ENCODE results near the gene GRM2.

GRM2 gene

DNA sequence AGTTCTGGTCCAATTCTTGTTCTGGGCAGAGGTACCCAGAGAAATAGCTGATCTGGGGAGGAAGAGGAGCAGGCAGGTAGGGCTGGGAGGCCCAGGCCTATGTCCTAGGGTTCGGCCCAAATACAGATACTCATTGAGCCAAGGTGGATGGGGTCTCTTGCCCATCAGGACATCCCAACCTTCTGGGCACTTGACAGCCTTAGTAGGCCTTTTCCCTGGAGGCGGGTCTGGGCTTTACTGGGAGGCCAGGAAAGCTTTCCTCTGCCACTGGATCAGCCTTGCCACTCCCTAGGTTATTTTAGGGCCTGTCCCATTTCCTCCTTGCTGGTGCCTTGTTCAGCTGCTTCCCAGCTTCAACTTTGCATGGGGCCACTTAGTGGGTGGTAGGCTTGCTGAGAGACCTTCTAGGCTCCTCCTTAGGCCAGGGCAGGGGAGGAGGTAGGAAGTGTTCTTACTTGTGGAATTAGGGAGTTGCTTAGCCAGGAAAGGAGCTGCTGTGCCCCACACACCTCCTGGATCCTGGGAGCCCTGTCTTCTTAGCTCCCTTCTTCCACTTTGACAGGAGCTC is 26.1 kb upstream of the GRM2 start:
- DNase-seq: no peak

DNA sequence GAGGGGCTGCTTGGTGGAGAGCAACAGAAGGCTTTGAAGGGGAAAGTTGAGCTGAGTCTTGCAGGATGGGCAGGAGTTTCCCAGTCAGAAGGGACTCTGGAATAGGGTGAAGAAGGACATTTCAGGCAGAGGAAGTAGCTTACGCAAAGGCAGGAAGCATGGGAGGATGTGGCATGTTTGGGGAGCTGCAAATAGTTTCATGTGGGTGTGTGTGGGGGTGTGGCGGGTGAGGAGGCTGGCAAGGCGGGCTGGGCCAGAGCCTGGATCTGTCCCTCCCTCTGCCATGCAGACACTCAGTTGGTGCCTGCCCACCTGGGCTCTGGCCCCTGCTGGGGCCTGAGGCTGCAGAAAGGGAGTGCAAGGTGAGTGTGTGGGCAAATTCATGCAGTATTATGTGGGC is 25.4 kb upstream of the GRM2 start:
- no peak for DNase-seq

DNA sequence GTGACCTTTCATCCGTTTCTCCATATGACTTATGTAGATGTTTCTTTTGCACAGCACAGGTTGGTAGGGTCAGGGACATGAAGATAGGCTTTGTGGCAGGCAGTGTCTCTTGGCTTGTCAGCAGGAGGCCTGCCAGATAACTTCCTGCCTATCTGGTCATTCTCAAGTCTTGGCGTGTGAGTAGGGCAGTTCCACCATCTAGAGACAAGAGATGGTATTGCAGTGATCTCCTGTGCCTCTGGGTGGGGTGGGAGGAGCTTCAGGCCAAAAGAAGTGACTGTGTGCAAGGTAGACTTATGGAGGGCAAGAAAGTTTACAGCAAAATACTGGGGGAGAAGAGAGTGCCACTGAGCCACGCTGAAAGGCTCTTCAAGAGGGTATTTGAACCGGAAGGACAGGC is 24.8 kb upstream of the GRM2 start:
- DNase-seq: peak; percentile 60 to 72

- no peak for DNase-seq
Measured at GRCh38 chr3:51682526-51682925, 24.3 kb upstream of the GRM2 start.

DNA sequence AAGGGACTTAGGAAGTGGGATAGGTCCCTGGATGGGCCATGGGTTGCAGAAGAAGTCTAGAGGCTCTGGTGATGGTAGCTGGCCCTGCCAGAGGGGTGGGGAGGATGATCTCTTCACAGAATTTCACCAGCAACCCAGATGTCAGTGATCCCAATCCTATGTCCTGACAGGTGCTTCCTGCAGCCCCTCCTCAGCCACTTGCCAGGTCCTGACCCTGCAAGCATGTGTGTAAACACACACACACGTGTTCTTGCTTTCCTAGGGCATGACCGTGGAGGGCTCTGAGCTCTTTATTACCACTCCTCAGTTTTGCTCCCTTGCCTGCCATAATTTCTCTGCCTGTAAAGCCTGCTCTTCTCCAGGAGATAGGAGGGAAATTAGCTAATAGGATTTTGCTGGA is 23.3 kb upstream of the GRM2 start:
- no peak for DNase-seq

DNA sequence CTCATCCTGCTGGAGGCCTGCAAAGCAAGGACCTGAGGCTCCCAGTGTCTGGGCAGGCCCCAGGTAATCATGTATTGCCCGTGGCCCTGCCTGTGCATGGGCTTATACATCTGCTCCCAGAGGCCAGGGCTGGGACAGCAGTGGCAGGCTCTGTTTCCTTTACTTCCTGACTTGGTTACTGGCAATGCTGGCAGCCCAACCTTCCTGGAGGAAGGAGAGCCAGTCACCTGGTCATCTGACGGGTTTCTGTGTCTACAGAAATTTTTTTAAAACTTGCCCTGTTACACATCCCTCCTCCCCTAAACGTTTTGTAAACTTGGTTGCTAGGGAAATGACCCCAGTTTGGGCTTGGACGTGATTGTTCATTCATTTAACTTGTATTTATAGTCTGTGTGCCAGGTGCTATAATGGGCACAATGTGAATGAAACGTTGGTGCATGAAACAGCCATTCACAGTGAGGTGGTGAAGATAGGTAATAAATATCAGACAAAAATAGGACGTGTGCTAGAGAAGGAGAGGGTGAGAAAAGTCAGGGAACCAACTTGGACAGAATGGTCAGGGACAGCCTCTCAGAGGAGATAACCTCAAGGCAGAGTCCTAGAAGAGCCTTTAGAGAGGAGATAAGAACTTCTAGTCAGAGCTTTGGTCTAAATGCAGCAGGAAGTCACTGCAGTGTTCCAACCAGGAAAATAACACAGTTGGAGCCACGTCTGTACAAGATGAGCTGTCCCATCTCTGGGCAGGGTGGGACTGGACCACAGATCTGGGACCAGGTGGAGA is 21.7 kb upstream of the GRM2 start:
- no peak for DNase-seq

- DNase-seq: no peak
Measured at GRCh38 chr3:51686056-51686455, 20.8 kb upstream of the GRM2 start.

GRCh38 chr3:51686512-51687215 is 20.2 kb upstream of the GRM2 start:
- no peak for DNase-seq

DNA sequence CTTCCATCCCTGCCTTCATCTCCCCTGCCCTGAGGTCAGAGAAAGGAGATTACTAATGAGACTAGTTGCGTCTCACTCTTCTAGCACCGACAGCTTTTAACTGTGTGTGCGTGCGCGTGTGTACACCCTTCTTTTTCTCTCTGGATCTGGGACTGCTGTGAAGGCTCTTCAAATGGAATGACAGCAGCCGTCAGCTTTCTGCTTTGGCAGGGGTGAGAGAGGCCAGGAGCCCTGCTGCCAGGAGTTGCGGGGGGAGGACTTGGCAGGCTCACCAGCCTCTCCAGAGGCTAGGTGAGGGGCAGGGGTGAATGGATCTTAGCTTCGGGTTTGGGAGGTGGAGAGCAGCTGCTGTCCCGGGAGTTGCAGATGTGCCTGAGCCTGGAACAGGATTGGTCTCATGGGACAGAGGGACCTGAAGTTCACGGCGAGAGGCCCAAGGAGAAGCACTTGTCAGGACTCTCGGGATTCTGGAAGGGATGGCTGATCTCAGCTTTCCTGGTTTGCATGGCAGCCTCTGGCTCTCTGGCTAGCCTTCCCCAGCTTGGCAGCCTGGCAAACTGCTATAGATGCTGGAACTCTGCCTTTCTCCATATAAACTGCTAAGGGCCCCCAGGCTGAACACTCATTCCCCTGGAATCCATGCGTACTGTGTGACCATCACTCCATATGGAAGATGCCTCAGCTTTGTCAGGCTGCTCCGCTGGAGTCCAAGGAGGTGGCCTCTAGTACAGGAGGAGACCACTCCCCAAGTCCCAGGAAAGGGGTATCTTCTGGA is 19.2 kb upstream of the GRM2 start:
- no peak for DNase-seq

DNA sequence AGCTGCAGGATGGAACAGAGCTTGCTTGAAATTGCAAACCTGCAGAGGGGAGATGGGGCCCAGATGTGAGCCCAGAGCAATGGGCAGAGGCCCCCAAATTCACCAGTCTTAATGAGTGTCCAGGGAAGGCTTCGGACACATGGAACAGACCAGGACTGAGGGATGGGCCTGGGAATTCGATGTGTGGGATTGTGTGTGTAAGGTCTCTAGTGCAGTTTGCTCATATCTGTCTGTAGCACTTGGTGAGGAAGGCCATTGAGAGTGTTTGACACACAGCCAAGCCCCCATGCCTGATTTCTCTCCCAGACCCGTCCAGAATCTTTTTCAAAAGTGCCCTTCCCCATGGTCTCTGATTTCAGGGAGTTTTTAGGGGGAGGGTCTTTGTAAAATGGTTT is 18.7 kb upstream of the GRM2 start:
- DNase-seq: no peak

- DNase-seq: no peak
Measured at GRCh38 chr3:51691021-51691420, 15.8 kb upstream of the GRM2 start.

DNA sequence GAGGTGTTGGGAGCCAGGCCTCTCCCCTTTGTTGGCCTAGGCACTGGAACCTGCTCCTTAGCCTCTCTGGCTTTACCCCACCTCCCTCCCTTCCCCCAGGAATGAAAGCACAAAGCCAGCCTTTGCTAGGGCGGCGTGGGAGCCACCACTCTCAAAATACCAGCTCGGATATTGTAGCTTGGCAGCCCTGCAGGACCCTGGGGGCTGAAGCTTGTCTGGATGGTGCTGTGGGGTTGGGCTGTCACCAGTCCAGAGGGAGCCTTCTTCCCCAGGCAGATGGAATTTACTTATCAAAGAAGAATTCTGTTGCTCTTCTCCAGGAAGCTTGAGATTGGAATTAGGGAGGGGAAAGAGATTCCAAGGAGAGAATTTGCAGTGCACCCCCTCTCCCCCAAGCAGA is 14.9 kb upstream of the GRM2 start:
- DNase-seq: no peak

DNA sequence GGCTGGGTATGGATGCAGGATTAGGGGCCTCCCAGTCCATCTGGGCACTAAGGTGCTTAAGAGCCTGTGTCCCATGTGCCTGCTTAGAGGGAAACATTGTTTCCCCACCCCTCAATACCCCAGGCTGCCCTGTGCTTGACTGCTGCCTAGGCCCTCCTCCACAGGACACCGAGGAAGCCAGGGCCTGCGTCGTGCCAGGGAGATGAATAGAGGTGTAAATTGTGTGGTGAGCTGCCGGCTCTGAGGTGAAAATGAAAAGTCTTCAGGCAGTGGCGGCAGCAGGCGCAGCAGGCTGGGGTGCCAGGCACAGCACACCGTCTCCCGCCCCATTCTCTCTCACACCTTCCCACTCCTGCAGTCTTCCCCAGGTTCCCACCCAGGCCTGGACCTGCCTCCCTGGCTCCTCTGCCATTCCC is 13.9 kb upstream of the GRM2 start:
- no peak for DNase-seq

GRCh38 chr3:51696954-51697353 is 9.9 kb upstream of the GRM2 start:
- DNase-seq: no peak

- DNase-seq: no peak
Measured at GRCh38 chr3:51698209-51698608, 8.7 kb upstream of the GRM2 start.

GRCh38 chr3:51700403-51700802 is 6.5 kb upstream of the GRM2 start:
- no peak for DNase-seq

DNA sequence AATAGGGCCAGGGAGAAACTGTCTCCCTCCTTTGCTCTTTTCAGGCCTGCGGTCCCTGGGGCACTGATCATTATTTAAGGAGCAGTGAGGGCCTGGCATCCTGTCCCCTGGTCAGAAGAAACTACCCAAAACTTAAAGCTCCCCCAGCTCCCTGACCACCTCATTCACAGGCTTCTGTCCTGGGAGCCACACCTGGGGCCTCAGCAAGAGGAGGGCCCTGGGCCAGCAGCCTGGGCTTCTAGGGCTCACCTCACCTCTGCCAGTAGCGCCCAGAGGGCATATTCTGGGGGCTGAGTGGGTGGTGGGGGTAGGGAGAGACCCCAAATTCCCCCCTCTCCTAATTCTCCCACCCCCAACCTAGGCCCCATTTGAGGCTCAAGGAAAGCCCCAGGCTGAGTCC is 4.7 kb upstream of the GRM2 start:
- no peak for DNase-seq

DNA sequence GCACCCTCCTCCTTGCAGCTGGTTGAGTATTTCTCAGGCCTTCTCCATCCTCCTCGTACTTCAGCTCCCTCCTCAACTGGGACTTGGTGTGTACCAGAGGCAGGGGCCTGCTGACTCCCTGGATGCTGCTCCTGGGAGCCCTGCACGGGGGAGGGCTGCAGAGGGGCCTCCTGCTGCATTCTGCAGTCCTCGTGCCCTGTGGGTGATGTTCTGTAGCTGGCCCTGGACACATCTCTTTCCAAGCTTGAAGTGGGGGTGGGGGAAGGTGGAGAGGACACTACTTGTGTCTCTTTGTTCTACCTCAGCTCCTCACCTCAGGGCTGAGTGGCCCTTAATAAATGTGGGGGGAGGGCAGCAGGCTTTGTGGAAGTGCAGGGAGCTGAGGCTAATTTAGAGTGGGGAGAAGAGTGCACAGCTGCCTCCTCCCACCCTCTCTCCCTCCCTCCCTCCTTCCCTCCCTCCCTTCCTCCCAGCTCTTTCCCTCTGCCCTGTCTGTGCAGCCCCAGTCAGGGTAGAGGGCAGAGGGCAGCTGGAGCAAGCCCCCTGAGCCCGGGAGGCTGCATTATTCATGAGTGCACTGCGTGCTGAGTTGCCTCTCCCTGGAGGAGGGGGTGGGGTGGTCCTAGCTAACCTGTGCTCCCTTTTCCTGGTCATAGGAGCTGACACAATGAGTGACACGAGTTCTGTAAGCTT is 3.7 kb upstream of the GRM2 start:
- no peak for DNase-seq

GRCh38 chr3:51703761-51704510 is 2.9 kb upstream of the GRM2 start:
- DNase-seq: no peak

- DNase-seq: no peak
Measured at GRCh38 chr3:51704511-51704950, 2.3 kb upstream of the GRM2 start.

DNA sequence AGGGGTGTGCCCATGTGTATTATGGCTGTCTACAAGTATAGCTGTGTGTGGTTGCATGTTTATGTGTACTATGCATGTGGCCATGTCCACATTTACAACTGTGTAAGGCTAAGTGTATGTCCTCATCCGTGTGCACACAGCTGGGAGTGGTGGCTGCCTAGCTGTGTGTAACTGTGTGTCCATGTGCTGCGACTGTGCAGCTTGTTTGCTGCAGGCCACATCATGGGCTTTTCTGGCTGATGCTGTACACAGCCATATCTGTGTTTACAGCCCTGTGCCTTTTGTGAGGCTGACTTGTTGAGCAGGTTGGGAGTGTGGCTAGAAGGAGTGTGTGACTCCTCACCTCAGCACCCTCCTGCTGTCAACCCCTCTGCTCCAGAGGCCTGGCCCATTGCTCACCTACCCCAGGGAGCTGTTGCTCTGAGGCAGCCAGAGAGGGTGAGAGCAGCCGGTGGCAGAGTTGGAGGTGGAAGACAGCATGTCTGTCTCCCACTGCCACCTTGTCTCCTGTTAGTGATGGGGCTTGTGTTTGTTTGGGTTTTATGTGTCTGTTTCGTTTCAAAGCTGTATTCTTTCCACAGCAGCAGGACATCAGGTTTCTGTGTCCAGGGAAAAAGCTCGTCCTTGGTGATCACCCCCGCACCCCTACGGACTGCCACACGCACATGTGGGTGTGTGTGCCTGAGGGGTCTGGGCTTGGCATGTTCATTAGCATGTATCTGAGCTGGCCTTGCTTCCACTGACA is 1.4 kb upstream of the GRM2 start:
- no peak for DNase-seq
